Islet of Langerhans (tissue), 1 donor: ENCODE measurements around the gene RNF223.

Experiments
- FAIRE-seq: peaks from one replicate; lab custom pipeline; 2011; peaks lifted over from hg19 to GRCh38; lab: Jason Lieb, UNC

The RNF223 gene

GRCh38 chr1:1026599-1027413 lies 47.3 kb downstream of the RNF223 start:
- no peak for FAIRE-seq

GRCh38 chr1:1025730-1026129 lies 48.4 kb downstream of the RNF223 start:
- FAIRE-seq: no peak

- FAIRE-seq: no peak
These were observed 49.1 kb downstream of the RNF223 start for GRCh38 chr1:1024771-1025699.

GRCh38 chr1:1024149-1024770 lies 49.8 kb downstream of the RNF223 start:
- no peak for FAIRE-seq

- no peak for FAIRE-seq
These were observed 50.4 kb downstream of the RNF223 start for GRCh38 chr1:1023700-1024099.

- no peak for FAIRE-seq
These were observed 51.6 kb downstream of the RNF223 start for GRCh38 chr1:1022302-1023009.

GRCh38 chr1:1021920-1022259 lies 52.2 kb downstream of the RNF223 start:
- FAIRE-seq: no peak

GRCh38 chr1:1021010-1021919 lies 52.8 kb downstream of the RNF223 start:
- no peak for FAIRE-seq
